Mucosa of rectum (tissue), 2 donors: ENCODE data around the gene RASSF5.

ENCODE experiments used
- H3K27ac ChIP-seq, 2 donors: one replicate each; pipeline ENCODE4 v1.7.0; 2013; ENCODE audit warnings: inconsistent platforms in 2 of 2, low read depth in 2 of 2, low read length in 2 of 2
- H3K27me3 ChIP-seq, 2 donors: one replicate each; pipeline ENCODE4 v1.7.0; 2013; ENCODE audit warnings: low read length in 2 of 2; ENCODE audit not compliant: control insufficient read depth in 2 of 2, insufficient read depth in 2 of 2
- H3K36me3 ChIP-seq, 2 donors: one replicate each; pipeline ENCODE4 v1.7.0; 2013; ENCODE audit warnings: low read length in 2 of 2; ENCODE audit not compliant: control insufficient read depth in 2 of 2, insufficient read depth in 2 of 2
- H3K4me1 ChIP-seq, 2 donors: one replicate each; pipeline ENCODE4 v1.7.0; 2013; ENCODE audit warnings: low read length in 2 of 2, mild to moderate bottlenecking in 1 of 2; ENCODE audit not compliant: control insufficient read depth in 2 of 2, insufficient read depth in 2 of 2
- H3K4me3 ChIP-seq, 2 donors: one replicate each; pipeline ENCODE4 v1.7.0; 2013; ENCODE audit warnings: low read length in 2 of 2
- H3K9ac ChIP-seq, 2 donors: one replicate each; pipeline ENCODE4 v1.7.0; 2013; ENCODE audit warnings: low read length in 2 of 2, low read depth in 1 of 2, mild to moderate bottlenecking in 1 of 2
- H3K9me3 ChIP-seq, 2 donors: one replicate each; pipeline ENCODE4 v1.7.0; 2013; ENCODE audit warnings: low read length in 2 of 2; ENCODE audit not compliant: control insufficient read depth in 2 of 2
- donor health status: healthy.
- donor health status: Normal muscosa, but diverticular disease.

The RASSF5 gene

DNA sequence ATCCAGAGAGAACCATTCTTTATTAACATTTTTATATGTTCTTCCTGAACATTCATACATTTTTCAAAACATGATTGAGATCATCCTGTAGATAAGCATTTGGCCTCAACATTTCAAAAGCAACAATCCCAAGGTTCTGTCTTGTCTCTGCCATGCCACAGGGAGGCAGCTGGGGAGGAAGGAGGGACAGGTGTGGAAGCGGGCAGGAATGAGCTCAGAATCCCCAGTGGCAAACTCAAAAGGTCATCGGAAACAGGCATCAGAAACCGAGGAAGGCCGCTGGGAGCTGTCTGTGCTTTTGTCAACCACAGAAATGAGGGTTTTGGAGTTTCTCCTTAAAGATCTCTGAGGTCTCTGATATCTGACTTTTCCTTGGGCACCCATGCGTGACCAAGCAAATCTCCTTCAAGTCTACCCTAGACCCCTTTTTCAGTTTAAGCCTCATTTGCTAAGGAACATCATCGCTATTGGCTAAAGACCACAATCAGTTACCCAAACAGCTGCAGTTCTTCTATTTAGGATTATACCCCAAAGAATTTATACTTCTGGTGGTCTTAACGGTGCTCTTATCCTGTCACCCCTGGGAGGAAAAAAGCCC, 34.0 kb downstream of the RASSF5 start:
- H3K9ac ChIP-seq: no peak overlapping the region
- peaks cover 8 to 11% of the 10 kb centered on the region in 2 donors for H3K4me1 ChIP-seq
- no peaks in the 10 kb centered on the region for H3K36me3 ChIP-seq
- no peaks in the 10 kb centered on the region for H3K27me3 ChIP-seq
- no peak overlapping the region for H3K4me3 ChIP-seq
- H3K9me3 ChIP-seq: no peaks in the 10 kb centered on the region
- no peak overlapping the region for H3K27ac ChIP-seq

DNA sequence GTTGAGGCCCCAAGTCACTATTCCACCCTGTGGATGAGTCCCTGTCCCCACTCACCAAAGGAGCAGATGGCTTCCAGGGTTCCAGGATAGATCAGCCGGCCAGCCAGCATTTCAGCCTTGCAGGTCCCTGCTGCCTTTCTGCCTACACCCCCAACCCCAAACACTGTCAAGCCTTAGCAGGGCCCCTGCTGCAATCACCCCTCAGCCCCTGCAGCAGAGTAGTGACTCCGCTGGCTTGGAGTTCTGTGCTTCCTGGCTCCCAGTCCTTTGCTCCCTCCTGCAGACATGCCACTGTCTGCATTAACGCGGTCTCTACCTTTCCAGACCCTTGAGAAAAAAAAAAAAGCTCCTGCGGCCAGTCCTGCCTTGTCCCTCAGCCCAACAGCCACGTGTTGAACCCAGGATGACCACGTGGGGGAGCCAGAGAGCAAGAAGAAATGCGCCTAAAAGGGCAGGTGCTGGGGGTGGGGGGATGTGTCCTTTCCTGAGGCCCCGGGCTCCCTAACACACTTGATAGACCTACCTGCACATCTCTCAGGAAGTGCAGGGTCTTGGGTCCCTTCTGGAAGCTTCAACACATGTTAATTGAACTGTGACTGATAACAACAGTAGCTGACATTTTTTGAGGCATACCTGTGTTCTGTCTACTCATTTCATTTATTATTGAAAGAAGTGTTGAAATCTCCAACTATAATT, 37.4 kb downstream of the RASSF5 start:
- Histone ChIP-seq H3K9me3 (no peaks in the 10 kb centered on the region), H3K4me3 (no peak overlapping the region), H3K4me1 (peaks cover 7% of the 10 kb centered on the region in 2 donors), H3K9ac (no peak overlapping the region), H3K27ac (no peak overlapping the region), H3K27me3 (no peaks in the 10 kb centered on the region), H3K36me3 (no peaks in the 10 kb centered on the region)

DNA sequence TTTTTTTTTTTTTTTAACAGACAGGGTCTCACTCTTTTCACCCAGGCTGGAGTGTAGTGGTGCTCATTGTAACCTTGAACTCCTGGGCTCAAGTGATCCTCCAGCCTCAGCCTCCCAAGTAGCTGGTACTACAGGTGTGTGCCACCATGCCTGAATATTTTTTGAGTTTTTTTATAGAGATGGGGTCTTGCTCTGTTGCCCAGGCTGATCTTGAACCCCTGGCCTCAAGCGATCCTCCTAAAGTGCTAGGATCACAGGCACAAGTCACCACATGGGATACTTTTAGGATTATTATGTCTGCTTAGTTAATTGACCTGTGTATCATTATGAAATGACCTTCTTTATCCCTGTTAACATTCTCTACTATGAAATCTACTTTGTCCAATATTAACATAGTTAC, 38.0 kb downstream of the RASSF5 start:
- no peak overlapping the region for H3K4me3 ChIP-seq

DNA sequence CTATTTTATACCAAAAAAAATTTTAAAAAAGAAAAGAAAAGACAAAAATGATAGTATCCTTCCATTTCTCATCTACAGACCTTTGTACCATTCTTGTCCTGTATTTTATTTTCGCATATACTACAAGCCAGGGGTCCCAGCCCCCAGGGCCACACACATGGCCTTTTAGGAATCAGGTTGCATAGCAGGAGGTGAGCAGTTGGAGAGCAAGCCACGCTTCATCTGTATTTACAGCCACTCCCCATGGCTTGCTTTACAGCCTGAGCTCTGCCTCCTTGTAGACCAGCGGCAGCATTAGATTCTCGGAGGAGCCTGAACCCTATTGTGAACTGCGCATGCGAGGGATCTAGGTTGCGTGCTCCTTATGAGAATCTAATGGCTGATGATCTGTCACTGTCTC, 39.8 kb downstream of the RASSF5 start:
- Histone ChIP-seq H3K27me3 (no peaks in the 10 kb centered on the region), H3K9me3 (no peaks in the 10 kb centered on the region), H3K27ac (no peak overlapping the region), H3K4me3 (no peak overlapping the region), H3K9ac (no peak overlapping the region), H3K36me3 (no peaks in the 10 kb centered on the region), H3K4me1 (no peaks in the 10 kb centered on the region)

More for the DNA sequence above, 38.0 kb downstream of the RASSF5 start:
- no peaks in the 10 kb centered on the region for H3K36me3 ChIP-seq
- H3K27ac ChIP-seq: no peak overlapping the region
- H3K27me3 ChIP-seq: no peaks in the 10 kb centered on the region
- H3K9me3 ChIP-seq: no peaks in the 10 kb centered on the region
- peaks cover under 1% of the 10 kb centered on the region in 2 donors for H3K4me1 ChIP-seq
- no peak overlapping the region for H3K9ac ChIP-seq

DNA sequence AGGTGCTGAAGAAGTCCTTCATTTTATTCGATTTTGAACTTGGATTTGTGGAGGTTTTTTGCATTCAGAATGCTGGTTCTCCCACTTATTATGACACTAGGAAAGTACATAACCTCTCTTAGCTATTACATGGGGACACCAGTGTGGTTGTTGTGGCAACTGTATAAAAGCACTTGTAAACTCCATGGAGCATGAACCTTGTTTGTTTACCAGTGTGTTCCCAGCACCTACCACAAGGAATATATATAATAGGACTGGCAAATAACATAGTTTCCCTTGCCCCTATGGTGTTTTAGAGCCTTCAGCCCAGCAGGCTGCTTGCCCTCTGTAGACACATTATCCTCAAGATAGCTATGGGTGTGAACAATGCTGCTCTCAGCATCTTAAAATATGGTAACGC, 43.1 kb downstream of the RASSF5 start:
- Histone ChIP-seq H3K4me3 (no peak overlapping the region), H3K27me3 (no peaks in the 10 kb centered on the region), H3K36me3 (no peaks in the 10 kb centered on the region), H3K9ac (no peak overlapping the region), H3K4me1 (peaks cover 0 to 2% of the 10 kb centered on the region in 2 donors), H3K9me3 (no peaks in the 10 kb centered on the region), H3K27ac (no peak overlapping the region)

DNA sequence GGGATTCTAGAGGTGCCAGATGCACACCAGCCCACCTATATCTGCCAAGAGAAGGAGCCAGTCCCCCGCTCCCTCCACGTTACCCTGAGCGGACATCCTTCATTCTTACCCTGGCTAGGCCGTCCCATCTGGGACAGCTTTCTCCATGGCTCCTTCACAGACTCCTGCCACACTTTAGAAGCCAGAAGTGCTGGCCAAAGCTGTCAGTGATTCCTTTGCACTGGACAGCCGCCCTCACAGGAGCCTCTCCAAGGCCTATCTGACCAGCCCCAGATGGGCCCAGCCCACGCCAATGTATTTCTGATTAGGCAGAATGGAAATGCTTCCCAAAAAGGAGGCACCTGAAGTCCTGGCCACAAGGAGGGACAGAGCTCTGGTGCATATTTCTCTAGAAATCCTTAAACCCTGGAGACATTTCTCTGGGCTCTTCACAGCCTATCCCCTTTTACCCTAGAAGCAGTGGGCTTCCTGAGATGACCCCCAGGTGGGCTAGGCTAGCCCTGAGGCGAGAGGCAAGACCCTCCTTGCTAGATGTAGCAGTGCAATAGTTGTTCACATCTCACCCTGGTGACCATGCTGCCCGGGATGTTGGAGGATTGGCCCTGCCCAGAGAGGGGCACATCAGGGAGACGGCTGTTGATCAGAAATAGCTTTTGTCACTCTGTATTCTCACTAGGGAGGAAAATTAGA, 44.1 kb downstream of the RASSF5 start:
- H3K27me3 ChIP-seq: no peaks in the 10 kb centered on the region
- H3K36me3 ChIP-seq: no peaks in the 10 kb centered on the region
- H3K27ac ChIP-seq: peak overlapping the region in 1 of 2 donors; percentile 19
- H3K9ac ChIP-seq: no peak overlapping the region
- H3K4me3 ChIP-seq: no peak overlapping the region
- peaks cover 7 to 9% of the 10 kb centered on the region in 2 donors for H3K4me1 ChIP-seq
- no peaks in the 10 kb centered on the region for H3K9me3 ChIP-seq

DNA sequence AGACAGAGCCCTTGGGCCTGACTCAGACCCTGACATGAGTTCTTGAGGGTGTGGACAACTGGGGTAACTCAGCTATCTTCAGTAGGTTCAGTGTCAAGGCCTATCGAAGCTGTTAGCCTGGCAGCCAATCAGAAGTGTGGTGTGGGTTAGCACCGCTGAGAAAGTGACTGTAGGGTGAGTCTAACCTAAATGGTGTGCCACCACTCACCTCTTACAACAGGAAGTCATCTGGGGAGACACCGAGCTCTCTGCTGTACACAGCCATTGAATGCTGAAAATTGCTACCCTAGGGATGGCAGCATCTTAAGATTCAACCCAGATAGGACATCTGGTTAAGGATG, 44.6 kb downstream of the RASSF5 start:
- Histone ChIP-seq H3K27ac (peak overlapping the region in 1 of 2 donors; percentile 19), H3K4me3 (no peak overlapping the region), H3K9me3 (no peaks in the 10 kb centered on the region), H3K4me1 (peaks cover 9 to 10% of the 10 kb centered on the region in 2 donors), H3K9ac (no peak overlapping the region), H3K27me3 (no peaks in the 10 kb centered on the region), H3K36me3 (no peaks in the 10 kb centered on the region)

DNA sequence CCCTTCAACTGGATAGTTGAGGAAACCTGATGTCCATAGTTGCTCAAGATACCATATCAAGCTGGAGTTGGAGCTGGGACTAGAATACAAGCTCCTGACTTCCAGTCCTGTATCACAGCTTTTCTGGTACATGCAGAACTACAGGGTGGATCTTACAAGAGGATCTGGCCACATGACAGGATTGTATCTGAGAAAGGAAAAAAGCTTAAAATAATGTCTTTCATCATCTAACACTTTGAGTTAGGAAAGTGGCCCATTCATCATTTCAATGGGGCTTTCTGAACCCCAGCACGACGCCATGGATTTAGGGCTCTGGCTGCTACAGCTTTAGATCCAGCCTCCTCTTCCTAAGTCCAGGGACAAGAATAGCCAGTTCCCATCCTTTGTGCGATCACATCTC, 46.9 kb downstream of the RASSF5 start:
- Histone ChIP-seq H3K4me3 (no peak overlapping the region), H3K27me3 (no peaks in the 10 kb centered on the region), H3K9me3 (no peaks in the 10 kb centered on the region), H3K27ac (no peak overlapping the region), H3K4me1 (peaks cover 16 to 25% of the 10 kb centered on the region in 2 donors), H3K9ac (no peak overlapping the region), H3K36me3 (no peaks in the 10 kb centered on the region)

DNA sequence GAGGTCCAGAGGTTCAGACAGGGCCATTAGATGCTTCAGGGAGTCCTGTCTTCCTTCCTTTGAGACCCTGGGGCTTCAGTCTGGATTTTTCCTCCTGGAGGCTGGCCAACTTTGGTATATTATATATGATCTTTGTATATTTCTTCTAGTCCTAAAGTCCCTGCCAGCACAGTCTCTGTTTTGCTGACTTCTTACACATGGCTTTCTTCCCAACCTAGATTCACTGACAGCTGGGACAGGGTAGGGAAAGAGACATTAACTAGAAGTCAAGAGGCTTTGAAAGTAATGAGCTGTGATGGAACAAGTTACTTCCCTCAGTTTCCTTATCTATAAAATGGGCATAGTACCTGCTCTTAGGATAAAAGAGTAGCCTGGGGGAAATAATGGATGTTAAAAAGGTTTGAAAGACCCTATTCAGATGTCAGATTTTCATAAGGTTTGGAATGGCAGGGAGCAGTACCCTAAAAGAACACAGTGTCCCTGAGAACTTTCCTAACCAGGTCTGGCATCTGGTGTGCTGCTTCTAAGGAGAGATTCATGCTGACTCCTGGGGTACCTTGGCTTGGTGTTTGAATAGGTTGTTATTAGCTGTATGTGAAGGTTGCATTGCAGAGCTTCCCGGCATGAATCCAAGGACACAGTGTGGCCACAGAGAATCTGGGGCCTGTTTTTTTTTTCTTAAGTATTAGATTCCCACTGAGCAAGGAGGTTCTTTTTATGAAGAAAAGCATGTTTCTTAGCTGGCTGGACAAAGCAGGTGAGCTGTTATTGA, 47.6 kb downstream of the RASSF5 start:
- Histone ChIP-seq H3K4me3 (no peak overlapping the region), H3K9ac (no peak overlapping the region), H3K4me1 (peaks cover 19 to 31% of the 10 kb centered on the region in 2 donors), H3K27me3 (no peaks in the 10 kb centered on the region), H3K36me3 (no peaks in the 10 kb centered on the region), H3K9me3 (no peaks in the 10 kb centered on the region), H3K27ac (no peak overlapping the region)

DNA sequence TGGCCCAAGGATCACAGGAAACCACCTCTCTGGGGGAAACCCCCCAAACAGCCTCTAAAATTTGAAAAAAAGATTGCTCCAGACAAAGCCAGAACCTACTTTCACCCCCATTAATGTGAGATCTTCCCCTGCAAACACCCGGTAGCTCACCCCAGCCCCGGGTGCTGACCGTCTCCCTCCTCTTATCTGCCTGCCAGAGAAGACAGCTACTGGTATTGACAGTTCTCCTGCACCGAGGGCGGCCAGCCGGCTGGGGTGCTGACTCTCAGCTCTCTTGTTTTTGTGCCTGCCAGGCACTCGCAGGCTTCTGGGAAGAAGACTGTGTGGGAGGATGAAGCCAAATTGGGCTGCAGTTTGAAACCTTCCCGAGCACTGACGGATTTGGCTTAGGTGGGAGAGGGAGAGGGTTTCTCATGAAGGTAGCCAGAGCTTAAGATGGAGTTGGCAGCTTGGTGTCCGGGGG, 48.2 kb downstream of the RASSF5 start:
- no peaks in the 10 kb centered on the region for H3K27me3 ChIP-seq
- peak overlapping the region in 1 of 2 donors; percentile 35 for H3K27ac ChIP-seq
- no peaks in the 10 kb centered on the region for H3K9me3 ChIP-seq
- H3K36me3 ChIP-seq: no peaks in the 10 kb centered on the region
- H3K4me1 ChIP-seq: peaks cover 25 to 37% of the 10 kb centered on the region in 2 donors
- peak overlapping the region in 1 of 2 donors; percentile 34 for H3K9ac ChIP-seq
- H3K4me3 ChIP-seq: no peak overlapping the region
